ENCODE measurements around the gene ZNF561. TPM values are rescaled to one million over a fixed set of nuclear protein-coding genes. Genes with fewer than 3 reads are reported as not detected.
"Not testable (repeated sequence)": the region's sequence is repeated elsewhere in the genome, so short reads cannot be mapped to it uniquely, and the experiment has no call there.

Gene ZNF561
- 33.7 TPM for total RNA-seq (ENCODE audit: insufficient read depth, low replicate concordance)

DNA sequence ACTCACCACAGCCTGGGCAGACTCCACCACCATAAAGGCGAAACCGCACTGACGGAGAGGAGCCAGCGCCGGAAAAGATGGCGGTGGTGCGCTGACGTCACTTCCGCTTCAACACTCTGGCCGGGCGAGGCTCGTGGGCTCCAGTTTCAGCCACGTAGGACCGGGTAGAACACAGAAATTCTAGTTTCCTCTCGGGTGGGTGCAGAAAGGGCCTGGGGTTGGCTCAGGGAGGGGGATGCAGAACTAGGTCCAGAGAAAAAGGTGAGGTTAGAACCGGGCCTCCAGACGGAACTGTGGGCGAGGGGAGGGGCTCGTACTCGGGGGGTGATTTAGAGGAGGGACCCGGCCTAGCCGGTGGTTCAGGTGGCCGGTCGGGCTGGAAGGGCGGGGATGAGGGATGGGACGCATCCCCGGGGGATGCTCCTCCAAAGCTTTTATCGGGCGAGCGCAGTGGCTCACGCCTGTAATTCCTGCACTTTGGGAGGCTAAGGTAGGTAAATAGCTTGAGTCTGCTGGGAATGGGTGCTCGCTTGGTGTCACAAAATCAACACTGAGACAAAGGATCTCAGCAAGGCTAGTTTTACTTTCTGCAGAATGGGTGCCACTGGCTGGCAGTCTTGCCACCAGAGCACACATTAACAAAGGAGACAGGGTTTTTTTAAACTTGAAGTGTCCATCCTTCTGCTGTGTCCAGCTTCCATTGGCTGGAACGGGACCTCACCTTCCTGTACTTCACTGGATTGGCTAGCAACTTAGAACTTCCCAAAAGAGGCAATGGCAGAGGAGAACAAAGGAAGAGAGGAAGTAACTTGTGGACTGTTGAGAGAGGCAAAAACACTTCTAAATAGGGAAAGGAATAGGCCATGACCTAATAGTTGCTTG lies at the start of gene ZNF561:
Gene ZNF561 (minus strand): TSS at position 77 of the 882 bp plus-strand sequence. CDS start 1,776 bp downstream, outside the sequence.
- DNase-seq (ENCODE audit: low spot score), result peak; percentile 92

DNA sequence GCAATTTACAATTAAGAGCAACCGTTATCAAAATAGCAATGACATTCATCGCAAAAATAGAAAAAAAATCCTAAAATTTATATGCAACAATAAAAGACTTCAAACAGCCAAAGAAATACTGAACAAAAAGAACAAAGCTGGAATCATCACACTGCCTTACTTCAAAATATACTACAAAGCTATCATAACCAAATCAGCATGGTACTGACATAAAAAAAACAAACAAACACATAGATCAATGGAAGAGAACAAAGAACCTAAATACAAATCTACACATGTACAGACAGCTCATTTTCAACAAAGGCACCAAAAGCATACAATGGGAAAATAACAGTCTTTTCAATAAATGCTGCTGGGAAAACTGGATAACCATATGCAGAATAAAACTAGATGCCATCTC lies 47.5 kb upstream of the ZNF561 start:
- no peak for DNase-seq (ENCODE audit: low spot score)

DNA sequence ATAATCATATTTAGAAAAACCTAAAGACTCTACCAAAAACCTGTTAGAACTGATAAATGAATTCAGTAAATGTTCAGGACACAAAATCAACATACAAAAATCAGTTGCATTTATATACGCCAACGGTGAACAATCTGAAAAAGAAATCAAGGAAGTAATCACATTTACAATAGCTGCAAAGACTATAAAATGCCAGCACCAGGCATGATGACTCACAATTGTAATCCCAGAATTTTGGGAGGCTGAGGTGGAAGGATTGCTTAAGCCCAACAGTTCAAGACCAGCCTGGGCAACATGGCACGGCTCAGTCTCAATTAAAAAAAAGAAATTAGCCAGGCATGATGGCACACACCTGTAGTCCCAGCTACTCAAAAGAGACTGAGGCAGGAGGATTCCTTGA lies 46.9 kb upstream of the ZNF561 start:
- DNase-seq (ENCODE audit: low spot score), result no peak

DNA sequence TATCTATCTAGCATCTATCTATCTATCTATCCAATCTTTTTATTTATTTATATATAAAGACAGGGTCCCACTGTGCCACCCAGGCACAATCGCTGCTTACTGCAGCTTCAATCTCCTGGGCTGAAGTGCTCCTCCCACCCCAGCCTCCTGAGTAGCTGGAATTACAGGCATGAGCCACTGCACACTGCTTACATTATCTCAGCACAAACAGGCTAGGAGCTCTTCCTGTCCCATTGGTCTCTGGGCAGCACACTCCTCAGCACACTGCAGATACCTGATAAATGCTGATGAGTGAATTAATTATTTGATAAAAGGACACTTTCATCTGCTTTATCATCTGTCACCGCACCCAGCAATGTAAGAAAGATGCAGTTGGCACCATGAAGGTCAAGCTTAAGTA lies 37.7 kb upstream of the ZNF561 start:
- DNase-seq (ENCODE audit: low spot score), result no peak

DNA sequence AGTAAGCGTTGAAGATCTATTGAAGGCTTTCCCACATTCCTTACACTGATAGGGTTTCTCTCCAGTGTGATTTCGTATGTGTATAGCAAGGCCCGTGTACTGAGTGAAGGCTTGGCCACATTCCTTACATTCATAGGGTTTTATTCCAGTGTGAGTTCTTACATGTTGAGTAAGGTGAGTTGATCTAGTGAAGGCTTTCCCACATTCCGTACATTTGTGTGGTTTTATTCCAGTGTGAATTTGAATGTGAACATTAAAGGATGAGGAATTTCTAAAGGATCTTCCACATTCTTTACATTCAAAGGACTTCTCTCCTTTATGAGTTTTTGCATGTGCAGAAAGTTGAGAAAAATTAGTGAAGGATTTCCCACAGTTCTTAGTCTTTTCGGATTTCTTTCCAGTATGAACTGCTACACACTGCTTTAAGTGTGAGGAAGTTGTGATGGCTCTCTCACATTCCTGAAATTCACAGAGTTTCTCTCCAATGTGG lies 32.1 kb upstream of the ZNF561 start:
- not testable (repeated sequence) for DNase-seq (ENCODE audit: low spot score)

DNA sequence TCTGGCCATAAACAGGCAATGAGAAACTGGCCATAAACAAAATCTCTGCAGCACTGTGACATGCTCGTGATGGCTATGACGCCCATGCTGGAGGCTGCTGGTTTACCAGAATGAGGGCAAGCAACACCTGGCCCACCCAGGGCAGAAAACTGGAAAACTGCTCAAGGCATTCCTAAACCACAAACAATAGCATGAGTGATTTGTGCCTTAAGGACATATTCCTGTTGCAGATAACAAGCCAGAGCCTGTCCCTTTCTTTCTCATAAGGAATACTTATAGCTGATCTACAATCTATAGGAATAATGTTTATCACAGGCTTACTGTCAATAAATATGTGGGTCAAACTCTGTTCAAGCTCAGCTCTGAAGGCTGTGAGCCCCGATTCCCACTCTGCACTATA lies 30.4 kb upstream of the ZNF561 start:
- not testable (repeated sequence) for DNase-seq (ENCODE audit: low spot score)

DNA sequence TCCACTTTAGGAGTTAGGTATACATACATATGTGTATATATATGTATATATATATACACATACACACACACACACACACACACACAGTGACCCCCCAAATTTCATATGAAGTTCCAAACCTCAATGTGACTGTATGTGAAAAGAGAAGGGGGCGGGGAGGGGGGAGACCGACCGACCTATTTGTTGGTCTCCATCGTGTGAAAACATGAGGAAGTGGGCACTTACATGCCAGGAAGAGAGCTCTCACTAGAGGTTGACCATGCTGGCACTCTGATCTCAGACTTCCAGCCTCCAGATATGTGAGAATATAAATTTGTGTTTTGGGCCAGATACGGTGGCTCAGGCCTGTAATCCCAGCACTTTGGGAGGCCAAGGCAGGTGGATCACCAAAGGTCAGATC lies 29.3 kb upstream of the ZNF561 start:
- no peak for DNase-seq (ENCODE audit: low spot score)

DNA sequence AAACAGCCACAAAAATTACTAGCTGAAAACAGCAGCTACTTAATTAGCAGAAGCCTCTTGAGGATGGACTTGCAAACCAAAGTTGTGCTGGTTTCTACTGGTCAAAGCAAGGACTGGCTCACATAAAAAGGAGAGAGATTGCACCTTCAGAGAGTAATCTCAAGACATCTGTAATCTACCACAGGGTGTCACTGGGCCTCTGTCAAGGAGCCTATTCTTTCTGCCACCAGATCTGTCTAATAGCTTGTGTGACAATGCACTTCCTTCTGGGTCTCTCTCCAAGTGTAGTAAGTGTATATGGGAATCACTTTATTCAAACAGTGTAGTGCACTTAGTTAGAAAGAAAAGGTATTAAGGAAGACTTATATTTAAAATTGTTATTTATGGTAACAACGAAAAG lies 24.4 kb upstream of the ZNF561 start:
- no peak for DNase-seq (ENCODE audit: low spot score)

DNA sequence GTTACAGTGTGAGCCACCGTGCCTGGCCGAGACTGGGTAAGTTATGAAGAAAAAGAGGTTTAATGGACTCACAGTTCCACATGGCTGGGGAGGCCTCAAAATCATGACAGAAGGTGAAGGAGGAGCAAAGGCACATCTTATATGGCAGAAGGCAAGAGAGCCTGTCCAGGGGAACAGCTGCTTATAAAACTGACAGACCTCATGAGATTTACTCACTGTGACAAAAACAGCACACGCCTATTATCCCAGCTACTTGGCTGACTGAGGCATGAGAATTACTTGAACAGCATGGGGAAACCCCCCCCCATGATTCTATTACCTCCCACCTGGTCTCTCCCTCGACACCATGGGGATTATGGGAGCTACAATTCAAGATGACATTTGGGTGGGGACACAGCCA lies 23.4 kb upstream of the ZNF561 start:
- no peak for DNase-seq (ENCODE audit: low spot score)

DNA sequence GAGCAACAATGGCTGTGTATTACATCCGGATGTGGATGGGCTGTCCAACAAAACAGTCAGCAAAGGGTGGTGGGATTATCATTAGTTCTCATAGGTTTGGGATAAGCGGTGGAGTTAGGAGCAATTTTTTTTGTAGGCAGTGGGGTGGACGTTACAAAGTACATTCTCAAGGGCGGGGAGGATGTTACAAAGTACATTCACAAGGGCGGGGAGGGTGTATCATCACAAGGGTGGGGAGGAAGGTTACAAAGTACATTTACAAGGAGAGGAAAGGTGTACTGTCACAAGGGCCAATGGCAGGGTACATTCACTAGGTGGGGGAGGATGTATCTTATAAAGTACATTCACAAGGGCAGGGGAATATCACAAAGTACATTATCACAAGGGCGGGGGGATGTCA lies 20.8 kb upstream of the ZNF561 start:
- no peak for DNase-seq (ENCODE audit: low spot score)

DNA sequence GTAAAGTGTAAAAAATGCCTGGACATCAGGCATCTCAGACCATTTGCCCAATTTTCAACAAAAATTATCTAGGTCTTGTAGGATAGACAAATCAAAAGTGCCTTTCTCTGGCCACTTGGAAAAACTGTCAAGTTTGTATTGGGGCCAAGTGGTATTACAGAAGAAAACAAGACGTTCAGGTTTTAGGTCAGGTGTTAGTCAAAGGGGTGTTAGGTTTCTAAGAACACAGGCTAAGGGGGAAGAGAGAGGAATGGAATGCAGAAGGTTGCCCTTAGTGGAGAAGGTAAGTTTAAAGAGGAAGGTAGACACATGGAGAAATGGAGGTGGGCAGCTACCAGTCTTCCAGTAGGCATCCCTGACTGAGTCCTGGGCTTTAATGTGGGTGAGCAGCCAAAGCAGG lies 19.9 kb upstream of the ZNF561 start:
- no peak for DNase-seq (ENCODE audit: low spot score)

DNA sequence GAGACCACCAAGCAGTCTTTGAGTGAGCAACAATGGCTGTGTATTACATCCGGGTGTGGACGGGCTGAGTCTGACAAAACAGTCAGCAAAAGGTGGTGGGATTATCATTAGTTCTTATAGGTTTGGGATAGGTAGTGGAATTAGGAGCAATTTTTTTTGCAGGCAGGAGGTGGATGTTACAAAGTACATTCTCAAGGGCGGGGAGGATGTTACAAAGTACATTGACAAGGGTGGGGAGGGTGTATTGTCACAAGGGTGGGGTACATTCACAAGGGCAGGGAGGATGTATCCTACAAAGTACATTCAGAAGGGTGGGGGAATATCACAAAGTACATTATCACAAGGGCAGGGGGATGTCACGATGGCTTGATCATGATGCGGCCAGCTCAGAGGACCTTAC lies 15.0 kb upstream of the ZNF561 start:
- DNase-seq (ENCODE audit: low spot score), result no peak

DNA sequence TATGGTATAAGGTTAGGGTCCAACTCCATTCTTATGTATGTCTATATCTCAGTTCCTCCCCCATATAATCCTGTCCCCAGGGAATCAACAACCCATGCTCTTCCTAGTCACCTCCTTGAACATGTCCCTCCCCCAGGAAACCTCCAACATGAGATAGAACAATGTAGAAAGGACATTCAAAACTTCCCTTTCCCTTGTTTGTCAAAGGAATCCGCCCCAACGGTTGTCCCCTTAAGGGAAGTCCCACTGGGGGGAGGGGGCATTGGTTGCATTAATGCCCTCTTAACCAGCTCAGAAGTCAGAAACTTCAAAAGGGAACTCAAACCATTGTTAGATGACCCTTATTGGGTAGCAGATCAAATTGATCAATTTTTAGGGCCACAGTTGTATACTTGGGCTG lies 6.8 kb upstream of the ZNF561 start:
- DNase-seq (ENCODE audit: low spot score), result no peak

DNA sequence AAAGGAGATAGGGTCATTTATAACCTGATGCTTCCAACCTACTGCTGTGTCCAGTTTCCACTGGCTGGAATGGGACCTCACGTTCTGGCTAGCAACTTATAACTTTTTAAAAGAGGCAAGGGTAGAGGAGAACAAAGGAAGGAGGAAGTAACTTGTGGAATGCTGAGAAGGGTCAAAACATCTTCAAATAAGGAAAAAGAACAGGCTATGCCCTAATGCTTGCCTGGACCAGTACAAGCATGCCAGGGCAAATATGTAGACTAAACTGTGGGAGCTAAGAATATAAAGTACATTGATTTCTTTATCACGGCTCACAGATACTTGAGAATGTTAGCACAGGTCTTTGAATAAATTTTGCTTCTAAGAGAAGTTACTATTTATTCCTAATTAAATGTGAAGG lies 1.5 kb upstream of the ZNF561 start:
- DNase-seq (ENCODE audit: low spot score), result peak; percentile 48

DNA sequence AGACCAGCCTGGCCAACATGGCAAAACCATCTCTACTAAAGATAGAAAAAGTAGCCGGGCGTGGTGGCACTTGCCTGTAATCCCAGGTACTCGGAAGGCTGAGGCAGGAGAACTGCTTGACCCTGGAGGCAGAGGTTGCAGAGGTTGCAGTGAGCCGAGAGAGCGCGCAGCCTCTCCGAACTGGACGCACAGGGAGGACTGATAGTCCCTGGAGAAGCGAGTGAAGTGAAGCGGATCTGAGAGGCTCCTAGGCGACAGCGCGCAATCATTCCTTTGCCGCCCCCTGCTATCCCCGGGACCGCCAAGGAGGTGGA lies 233 bp downstream of the ZNF561 start:
- DNase-seq (ENCODE audit: low spot score), result no peak

DNA sequence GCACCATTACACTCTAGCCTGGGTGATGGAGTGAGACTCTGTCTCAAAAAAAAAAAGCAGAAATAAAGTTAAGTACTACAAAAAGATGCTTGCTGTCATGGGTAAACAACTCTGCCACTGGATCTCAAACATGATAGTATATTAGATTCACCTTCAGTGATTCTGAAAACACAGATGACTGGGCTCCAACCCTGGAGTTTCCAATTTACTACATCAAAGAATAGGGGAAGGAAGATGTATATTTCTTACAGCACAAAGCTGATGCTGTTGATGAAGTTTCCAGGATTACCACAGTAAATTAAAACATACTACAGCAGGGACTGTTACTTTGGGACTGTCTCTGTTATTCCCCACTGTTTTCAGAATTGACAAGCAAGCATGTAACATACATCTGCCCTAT lies 5.2 kb downstream of the ZNF561 start:
- DNase-seq (ENCODE audit: low spot score), result no peak

DNA sequence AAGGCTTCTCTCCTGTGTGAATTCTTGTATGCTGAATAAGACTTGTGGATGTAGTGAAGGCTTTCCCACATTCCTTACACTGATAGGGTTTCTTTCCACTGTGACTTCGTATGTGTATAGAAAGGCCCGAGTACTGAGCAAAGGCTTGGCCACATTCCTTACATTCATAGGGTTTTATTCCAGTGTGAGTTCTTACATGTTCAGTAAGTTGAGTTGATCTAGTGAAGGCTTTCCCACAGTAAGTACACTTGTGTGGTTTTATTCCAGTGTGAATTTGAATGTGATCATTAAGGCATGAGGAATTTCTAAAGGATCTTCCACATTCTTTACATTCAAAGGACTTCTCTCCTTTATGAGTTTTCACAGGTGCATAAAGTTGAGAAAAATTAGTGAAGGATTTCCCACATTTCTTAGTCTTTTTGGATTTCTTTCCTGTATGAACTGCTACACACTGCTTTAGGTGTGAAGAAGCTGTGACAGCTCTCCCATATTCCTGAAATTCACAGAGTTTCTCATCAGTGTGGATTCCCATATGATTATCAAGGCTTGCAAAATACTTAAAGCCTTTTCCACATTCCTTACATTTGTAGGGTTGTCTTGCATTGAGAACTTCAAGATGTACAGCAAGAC lies 10.4 kb downstream of the ZNF561 start:
- no peak for DNase-seq (ENCODE audit: low spot score)

DNA sequence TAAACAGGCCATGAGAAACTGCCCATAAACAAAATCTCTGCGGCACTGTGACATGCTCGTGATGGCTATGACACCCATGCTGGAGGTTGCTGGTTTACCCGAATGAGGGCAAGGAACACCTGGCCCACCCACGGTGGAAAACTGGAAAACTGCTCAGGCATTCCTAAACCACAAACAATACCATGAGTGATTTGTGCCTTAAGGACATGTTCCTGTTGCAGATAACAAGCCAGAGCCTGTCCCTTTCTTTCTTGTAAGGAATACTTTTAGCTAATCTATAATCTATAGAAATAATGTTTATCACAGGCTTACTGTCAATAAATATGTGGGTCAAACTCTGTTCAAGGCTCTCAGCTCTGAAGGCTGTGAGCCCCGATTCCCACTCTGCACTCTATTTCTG lies 12.1 kb downstream of the ZNF561 start:
- DNase-seq (ENCODE audit: low spot score), result no peak

DNA sequence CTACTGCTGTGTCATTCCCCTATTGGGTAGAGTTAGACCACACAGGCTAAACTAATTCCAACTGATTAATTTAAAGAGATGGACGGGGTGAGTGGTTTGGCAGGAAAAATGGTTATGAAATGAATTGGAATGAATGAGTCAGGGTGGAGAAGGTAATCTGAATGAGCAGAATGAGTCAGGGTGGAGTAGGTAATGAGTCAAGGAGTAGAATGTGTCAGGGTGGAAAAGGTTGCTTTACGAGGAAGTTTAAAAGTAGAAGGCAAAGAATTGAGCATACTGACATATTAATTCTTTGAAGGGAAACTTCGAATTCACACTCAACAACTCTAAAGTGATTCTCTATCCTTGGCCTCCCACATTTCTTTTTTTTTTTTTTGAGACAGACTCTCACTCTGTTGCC lies 24.0 kb downstream of the ZNF561 start:
- no peak for DNase-seq (ENCODE audit: low spot score)

DNA sequence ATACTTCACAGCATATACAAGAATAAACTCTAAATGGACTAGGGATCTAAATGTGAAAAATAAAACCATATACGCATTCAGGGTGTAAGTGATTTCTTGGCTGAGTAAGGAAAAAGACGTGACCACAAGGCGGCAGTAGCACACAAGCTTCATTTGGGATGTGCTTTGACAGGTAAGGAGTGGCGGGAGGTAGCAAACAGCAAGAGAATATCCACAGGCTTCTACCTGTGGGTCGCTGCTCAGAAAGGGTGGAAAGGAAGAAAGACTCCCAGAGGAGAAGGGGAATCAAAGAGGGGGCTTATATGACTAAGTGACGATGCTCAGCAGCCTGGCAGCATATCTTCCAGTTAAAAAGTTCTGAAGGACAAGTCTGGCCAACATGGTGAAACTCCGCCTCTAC lies 34.3 kb downstream of the ZNF561 start:
- DNase-seq (ENCODE audit: low spot score), result peak; percentile 62

DNA sequence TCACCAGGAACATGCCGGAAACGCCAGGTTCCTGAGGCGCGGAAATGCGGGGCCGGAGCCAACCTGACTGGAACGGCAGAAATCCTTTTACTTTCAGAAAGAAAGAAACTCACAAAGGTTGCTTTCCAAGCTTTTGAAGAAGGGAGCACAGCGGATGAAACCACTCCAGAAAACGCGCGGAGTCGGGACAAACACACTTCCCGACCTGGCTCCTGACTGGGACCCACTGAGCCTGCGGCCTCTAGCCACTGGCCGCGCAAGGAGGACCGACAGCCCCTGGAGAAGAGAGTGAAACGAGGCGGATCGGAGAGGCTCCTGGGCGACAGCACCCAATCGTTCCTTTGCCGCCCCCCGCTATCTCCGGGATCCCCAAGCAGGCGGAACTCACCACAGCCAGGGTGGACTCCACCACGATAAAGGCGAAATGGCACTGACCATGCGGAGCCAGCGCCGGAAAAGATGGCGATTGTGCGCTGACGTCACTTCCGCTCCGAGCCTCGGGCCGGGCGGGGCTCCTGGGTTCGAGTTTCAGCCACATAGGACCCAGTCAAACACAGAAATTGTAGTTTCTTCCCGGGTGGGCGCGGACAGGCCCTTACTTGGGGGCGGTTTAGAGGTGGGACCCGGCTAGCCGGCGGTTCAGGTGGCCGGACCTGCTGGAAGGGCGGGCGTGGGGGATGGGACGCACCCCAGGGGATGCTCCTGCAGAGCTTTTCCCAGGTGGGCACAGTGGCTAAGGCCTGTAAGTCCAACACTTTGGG lies 36.8 kb downstream of the ZNF561 start, which contains the start of gene ZNF121:
Gene ZNF121 (minus strand): TSS at position 432 of the 761 bp plus-strand sequence. CDS start 16,407 bp downstream, outside the sequence.
- DNase-seq (ENCODE audit: low spot score), result peak; percentile 91

DNA sequence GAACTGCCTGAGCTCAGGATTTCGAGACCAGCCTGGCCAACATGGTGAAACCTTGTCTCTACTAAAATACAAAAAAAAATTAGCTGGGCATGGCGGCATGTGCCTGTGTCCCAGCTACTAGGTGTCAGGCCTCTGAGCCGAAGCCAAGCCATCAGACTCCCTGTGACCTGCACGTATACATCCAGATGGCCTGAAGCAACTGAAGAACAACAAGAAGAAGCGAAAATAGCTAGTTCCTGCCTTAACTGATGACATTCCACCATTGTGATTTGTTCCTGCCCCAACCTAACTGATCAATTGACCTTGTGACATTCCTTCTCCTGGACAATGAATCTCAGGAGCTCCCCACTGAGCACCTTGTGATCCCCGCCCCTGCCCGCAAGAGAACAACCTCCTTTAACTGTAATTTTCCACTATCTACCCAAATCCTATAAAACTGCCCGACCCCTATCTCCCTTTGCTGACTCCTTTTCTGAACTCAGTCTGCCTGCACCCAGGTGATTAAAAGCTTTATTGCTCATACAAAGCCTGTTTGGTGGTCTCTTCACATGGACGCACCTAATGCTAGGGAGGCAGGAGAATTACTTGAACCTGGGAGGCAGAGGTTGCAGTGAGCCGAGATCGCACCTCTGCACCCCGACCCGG lies 38.8 kb downstream of the ZNF561 start:
- DNase-seq (ENCODE audit: low spot score), result not testable (repeated sequence)

Data from umbilical cord (tissue), 2 donors.